ENCODE measurements around the gene THSD7B.
"Not testable (repeated sequence)": the region's sequence is repeated elsewhere in the genome, so short reads cannot be mapped to it uniquely, and the experiment has no call there.

The THSD7B gene

GRCh38 chr2:137500599-137500998 is 735.3 kb downstream of the THSD7B start:
- DNase-seq (ENCODE audit: extremely low read depth in 1 of 2, low read depth in 1 of 2): no peak

DNA sequence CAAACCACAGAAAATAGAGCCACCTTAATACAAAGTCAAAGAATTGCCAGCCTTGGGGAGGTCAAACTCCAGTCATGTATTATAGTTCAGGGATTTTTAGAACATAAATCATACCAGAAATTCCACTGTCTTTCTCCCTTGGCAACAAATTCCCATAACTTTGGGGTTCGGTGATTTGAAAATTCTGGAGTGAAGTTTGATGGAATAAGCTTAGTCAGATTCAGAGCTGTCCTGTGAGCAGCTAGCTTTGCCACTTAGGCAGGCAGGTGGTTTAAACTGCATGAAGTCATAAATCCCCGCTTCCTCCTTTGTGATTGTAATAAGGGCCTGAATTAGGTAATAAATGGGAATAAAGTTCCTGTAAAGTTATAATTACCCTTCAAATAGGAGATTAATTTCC is 741.9 kb downstream of the THSD7B start:
- DNase-seq (ENCODE audit: extremely low read depth in 1 of 2, low read depth in 1 of 2): no peak

GRCh38 chr2:137508739-137509384 is 743.5 kb downstream of the THSD7B start:
- no peak for DNase-seq (ENCODE audit: extremely low read depth in 1 of 2, low read depth in 1 of 2)

GRCh38 chr2:137511526-137511925 is 746.2 kb downstream of the THSD7B start:
- no peak for DNase-seq (ENCODE audit: extremely low read depth in 1 of 2, low read depth in 1 of 2)

GRCh38 chr2:137521653-137522619 is 756.6 kb downstream of the THSD7B start:
- no peak for DNase-seq (ENCODE audit: extremely low read depth in 1 of 2, low read depth in 1 of 2)

DNA sequence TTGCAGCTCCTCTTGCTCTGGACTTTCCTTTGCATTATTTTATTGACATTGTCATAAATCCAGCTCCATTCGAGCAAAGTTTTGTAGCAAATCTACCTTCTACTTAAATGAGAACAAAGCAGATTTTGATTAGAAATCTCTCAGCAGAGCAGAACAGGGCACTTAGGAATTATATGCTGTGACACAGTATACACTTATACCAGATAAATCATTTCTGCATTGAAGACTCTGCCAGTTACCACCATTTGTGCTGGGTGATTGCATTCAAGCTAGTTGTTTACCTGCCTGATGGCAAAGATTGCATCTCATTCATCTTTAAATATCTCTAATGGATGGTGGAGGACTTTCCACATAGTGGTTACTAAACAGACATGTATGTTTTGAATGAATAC is 757.3 kb downstream of the THSD7B start:
- DNase-seq (ENCODE audit: extremely low read depth in 1 of 2, low read depth in 1 of 2): no peak

DNA sequence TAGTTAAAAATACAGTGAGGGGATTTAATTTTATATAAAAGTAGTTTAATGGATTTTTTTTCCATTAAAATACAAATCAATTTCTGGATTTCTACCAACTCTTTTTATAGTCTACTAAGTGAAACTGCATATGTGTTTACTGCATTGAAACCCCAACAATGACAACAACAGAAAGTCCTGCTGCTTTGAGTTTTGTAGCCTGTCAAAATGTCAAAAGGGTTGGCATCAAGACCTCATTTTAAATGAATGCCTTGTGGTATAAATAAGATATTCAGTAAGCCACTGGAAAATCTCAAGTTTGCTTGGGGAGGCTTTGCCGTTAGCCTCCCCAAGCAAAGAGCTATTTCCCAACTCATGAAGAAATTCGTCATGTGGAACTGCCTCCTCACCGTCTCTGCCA is 758.6 kb downstream of the THSD7B start:
- no peak for DNase-seq (ENCODE audit: extremely low read depth in 1 of 2, low read depth in 1 of 2)

- no peak for DNase-seq (ENCODE audit: extremely low read depth in 1 of 2, low read depth in 1 of 2)
These were observed 759.8 kb downstream of the THSD7B start for GRCh38 chr2:137525132-137525531.

- no peak for DNase-seq (ENCODE audit: extremely low read depth in 1 of 2, low read depth in 1 of 2)
These were observed 760.4 kb downstream of the THSD7B start for GRCh38 chr2:137525641-137526190.

- DNase-seq (ENCODE audit: extremely low read depth in 1 of 2, low read depth in 1 of 2): no peak
These were observed 770.6 kb downstream of the THSD7B start for GRCh38 chr2:137535897-137536296.

- no peak for DNase-seq (ENCODE audit: extremely low read depth in 1 of 2, low read depth in 1 of 2)
These were observed 774.0 kb downstream of the THSD7B start for GRCh38 chr2:137539336-137539735.

GRCh38 chr2:137547842-137548241 is 782.5 kb downstream of the THSD7B start:
- no peak for DNase-seq (ENCODE audit: extremely low read depth in 1 of 2, low read depth in 1 of 2)

GRCh38 chr2:137566387-137566786 is 801.0 kb downstream of the THSD7B start:
- no peak for DNase-seq (ENCODE audit: extremely low read depth in 1 of 2, low read depth in 1 of 2)

- no peak for DNase-seq (ENCODE audit: extremely low read depth in 1 of 2, low read depth in 1 of 2)
These were observed 805.1 kb downstream of the THSD7B start for GRCh38 chr2:137570484-137570883.

DNA sequence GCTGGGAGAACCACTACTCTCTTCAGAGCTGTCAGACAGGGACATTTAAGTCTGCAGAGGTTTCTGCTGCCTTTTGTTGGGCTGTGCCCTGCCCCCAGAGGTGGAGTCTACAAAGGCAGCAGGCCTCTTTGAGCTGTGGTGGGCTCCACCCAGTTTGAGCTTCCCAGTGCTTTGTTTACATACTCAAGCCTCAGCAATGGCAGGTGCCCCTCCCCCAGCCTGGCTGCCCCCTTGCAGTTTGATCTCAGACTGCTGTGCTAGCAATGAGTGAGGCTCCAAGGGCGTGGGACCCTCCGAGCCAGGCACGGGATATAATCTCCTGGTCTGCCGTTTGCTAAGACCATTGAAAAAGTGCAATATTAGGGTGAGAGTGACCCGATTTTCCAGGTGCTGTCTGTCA is 822.5 kb downstream of the THSD7B start:
- not testable (repeated sequence) for DNase-seq (ENCODE audit: extremely low read depth in 1 of 2, low read depth in 1 of 2)

GRCh38 chr2:137588578-137588977 is 823.2 kb downstream of the THSD7B start:
- DNase-seq (ENCODE audit: extremely low read depth in 1 of 2, low read depth in 1 of 2): not testable (repeated sequence)

DNA sequence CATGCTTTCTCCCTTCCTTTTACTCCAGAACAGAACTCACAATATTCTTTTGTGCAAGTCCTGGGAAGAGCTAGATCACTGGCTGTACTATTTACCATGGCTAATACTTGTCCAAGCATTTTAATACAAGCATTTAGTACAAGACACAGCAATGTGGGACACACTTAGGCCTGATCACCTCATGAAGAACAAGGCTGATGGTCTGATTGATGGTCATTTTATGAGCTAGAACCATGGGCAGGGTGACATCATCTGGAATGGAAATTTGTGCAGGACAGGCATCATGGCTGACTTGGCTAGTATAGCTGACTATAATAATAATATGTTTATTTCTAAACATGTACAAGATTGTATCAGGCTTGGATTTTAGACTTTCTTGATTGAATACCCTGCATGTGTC is 824.8 kb downstream of the THSD7B start:
- no peak for DNase-seq (ENCODE audit: extremely low read depth in 1 of 2, low read depth in 1 of 2)

DNA sequence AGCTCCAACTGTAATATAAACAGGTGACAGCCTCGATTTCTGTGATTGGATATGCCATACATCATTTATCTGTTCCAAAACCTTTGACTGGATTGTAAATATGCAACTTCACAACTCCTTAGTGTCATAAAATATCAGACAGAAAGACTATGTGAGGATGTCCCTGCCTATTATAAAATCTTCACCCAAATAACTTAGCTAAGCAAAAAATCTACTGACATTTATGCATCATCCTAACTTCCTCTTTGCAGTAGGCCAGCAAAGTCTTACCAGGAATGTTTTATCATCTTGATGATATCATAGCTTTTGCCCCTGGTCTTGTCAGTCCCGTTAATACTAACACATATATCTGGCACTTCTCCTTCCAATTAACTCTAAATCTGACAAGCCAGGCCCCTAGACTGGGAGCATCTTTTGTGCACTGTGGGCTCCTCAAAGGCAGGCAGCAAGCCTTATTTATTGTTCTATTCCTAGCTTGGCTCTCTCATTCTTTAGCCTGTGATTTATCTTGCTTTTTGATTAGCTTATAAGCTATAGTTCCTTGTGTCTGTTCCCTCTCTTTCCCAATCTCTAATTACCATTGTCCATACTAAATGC is 842.5 kb downstream of the THSD7B start:
- DNase-seq (ENCODE audit: extremely low read depth in 1 of 2, low read depth in 1 of 2): no peak

- no peak for DNase-seq (ENCODE audit: extremely low read depth in 1 of 2, low read depth in 1 of 2)
These were observed 873.6 kb downstream of the THSD7B start for GRCh38 chr2:137638932-137639331.

- no peak for DNase-seq (ENCODE audit: extremely low read depth in 1 of 2, low read depth in 1 of 2)
These were observed 879.4 kb downstream of the THSD7B start for GRCh38 chr2:137644731-137645130.

DNA sequence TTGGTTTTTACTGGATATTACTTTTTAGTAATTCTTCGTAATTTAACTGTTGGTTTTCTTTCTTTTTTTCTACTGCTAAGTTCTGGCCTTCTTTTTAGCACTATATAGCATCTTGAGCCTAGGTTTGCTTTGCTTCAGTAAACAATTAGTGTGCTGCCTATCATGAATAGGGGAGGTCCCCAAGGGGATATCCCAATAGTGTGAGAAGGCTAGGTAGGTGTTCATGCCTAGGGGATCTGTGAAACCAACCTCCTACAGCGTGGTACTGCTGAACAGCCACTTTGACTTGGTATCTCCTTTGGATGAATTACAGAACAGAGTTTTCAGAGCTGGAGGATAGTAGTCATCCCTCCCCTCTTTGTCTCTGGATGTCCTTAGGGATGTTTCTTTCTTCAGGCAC is 888.7 kb downstream of the THSD7B start:
- no peak for DNase-seq (ENCODE audit: extremely low read depth in 1 of 2, low read depth in 1 of 2)
